ENCODE measurements around the gene CAMKMT. TPM values are rescaled to one million over a fixed set of nuclear protein-coding genes. Genes with fewer than 3 reads are reported as not detected.

CAMKMT gene
- total RNA-seq, 1 experiment from 2014 or later, result 2.7 TPM

- H3F3A ChIP-seq (ENCODE audit: low read length, unreplicated experiment), result no peaks in the 10 kb centered on the region
- H3K4me3 ChIP-seq (ENCODE audit: low read length), result no peak overlapping the region
- H3K9me3 ChIP-seq (ENCODE audit: low read length), result no peaks in the 10 kb centered on the region
- ATAC-seq, result no peak
- H3K4me1 ChIP-seq (ENCODE audit: insufficient read depth, low read length), result no peaks in the 10 kb centered on the region
- BruUV-seq (replicated peaks), result no TSS peak
- H2AFZ ChIP-seq (ENCODE audit: low read length), result no peak overlapping the region
- H3K27me3 ChIP-seq (ENCODE audit: low read length), result no peaks in the 10 kb centered on the region
- no peak for TF ChIP-seq EZH2phosphoT487 (IDR thresholded peaks at IDR 0.05; ENCODE audit: borderline replicate concordance, low read length)
- no peak for TF ChIP-seq CTCF (conservative IDR thresholded peaks at IDR 0.05; ENCODE audit: low read depth, low read length)
- TF ChIP-seq EZH2 (IDR thresholded peaks at IDR 0.05; ENCODE audit: low read length, unreplicated experiment), result no peak
- no peak overlapping the region for H3K4me2 ChIP-seq (ENCODE audit: low read length)
- no peaks in the 10 kb centered on the region for H3K36me3 ChIP-seq (ENCODE audit: low read depth, low read length)
- CTCF ChIA-PET, result no interaction called here
- no peaks in the 10 kb centered on the region for H3K9me2 ChIP-seq (replicated peaks; ENCODE audit: low read length)
- H4K20me1 ChIP-seq (ENCODE audit: low read length), result no peaks in the 10 kb centered on the region
- intact Hi-C loops (cut with micrococcal nuclease), result no loop called here
- H3K27ac ChIP-seq (ENCODE audit: low read length), result no peak overlapping the region
- POLR2A ChIA-PET (ENCODE audit: unreplicated experiment), result no interaction called here
- no peak for DNase-seq
- H3K79me2 ChIP-seq (ENCODE audit: low read length), result no peaks in the 10 kb centered on the region
- no peak overlapping the region for H3K9ac ChIP-seq (ENCODE audit: low read length)
Measured at GRCh38 chr2:44777537-44777936, 415.8 kb downstream of the CAMKMT start.

DNA sequence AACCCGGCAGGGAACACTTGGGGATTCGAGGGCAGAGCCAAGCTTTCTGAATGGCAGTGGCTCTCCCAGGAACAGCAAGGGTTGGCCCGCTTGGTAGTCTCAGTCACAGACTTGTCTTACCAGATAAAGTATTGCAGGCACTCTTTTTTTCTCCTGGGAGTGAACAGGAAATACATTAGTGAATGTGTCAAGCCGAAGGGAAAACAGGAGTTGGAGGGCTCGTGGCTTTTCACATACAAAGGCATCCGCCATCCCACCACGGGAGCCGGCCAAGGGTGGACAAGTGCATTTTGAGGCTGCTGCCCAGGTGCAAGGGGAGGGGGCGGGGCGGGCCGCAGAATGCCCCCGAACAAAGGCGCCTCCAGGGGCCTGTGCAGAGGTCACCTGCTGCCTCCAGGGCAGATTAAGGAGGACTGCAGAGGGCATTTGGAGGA is 416.5 kb downstream of the CAMKMT start:
- CTCF ChIA-PET, result interaction anchor here (0.6 kb wide), 1 partner anchor 9 kb away, joined by 4 read pairs; no protein-coding TSS in a partner anchor
- no peaks in the 10 kb centered on the region for H3K36me3 ChIP-seq (ENCODE audit: low read depth, low read length)

More for the DNA sequence above, 416.5 kb downstream of the CAMKMT start:
- no peak for TF ChIP-seq EZH2phosphoT487 (IDR thresholded peaks at IDR 0.05; ENCODE audit: borderline replicate concordance, low read length)
- no peak for TF ChIP-seq EZH2 (IDR thresholded peaks at IDR 0.05; ENCODE audit: low read length, unreplicated experiment)
- TF ChIP-seq CTCF (conservative IDR thresholded peaks at IDR 0.05; ENCODE audit: low read depth, low read length), result no peak
- Histone ChIP-seq H3K4me3 (ENCODE audit: low read length) (no peak overlapping the region), H4K20me1 (ENCODE audit: low read length) (no peaks in the 10 kb centered on the region), H3K79me2 (ENCODE audit: low read length) (no peaks in the 10 kb centered on the region), H2AFZ (ENCODE audit: low read length) (no peak overlapping the region), H3K9me2 (replicated peaks; ENCODE audit: low read length) (no peaks in the 10 kb centered on the region), H3K27me3 (ENCODE audit: low read length) (no peaks in the 10 kb centered on the region), H3K4me1 (ENCODE audit: insufficient read depth, low read length) (no peaks in the 10 kb centered on the region), H3K9ac (ENCODE audit: low read length) (no peak overlapping the region), H3K27ac (ENCODE audit: low read length) (no peak overlapping the region), H3K4me2 (ENCODE audit: low read length) (no peak overlapping the region), H3K9me3 (ENCODE audit: low read length) (no peaks in the 10 kb centered on the region), H3F3A (ENCODE audit: low read length, unreplicated experiment) (no peaks in the 10 kb centered on the region)
- no peak for DNase-seq
- POLR2A ChIA-PET (ENCODE audit: unreplicated experiment), result no interaction called here
- intact Hi-C loops (cut with micrococcal nuclease), result no loop called here
- no peak for ATAC-seq
- BruUV-seq (replicated peaks), result no TSS peak

Measured in PC-3 (cell line).